Endothelial cell of umbilical vein (primary cell): Measurements from ENCODE around the gene TRIM7. TPM values are rescaled to one million over a fixed set of nuclear protein-coding genes. Genes with fewer than 3 reads are reported as not detected.

Source experiments
- BruUV-seq: library from RNA; stranded (reverse); fragments of 400-500 nt; replicated peaks from 2 replicates; lab custom pipeline; 2021; lab: Mats Ljungman, UMichigan
- CTCF ChIA-PET: fragments of 300-600, 350-600 bp; sonication (Branson Sonifier 250); formaldehyde crosslinking; loops from one replicate; lab custom pipeline; 2021; ENCODE audit warnings: antibody characterized with exemption, inconsistent platforms; lab: Charles Lee
- POLR2A ChIA-PET: fragments of 300-600, 350-600 bp; sonication (Branson Sonifier 250); formaldehyde crosslinking; loops from one replicate; lab custom pipeline; 2021; ENCODE audit warnings: antibody characterized with exemption, inconsistent platforms; lab: Charles Lee
- DNase-seq: peaks from one replicate; pipeline ENCODE4 v3.0.0-alpha.2; 2011; ENCODE audit warnings: low read depth, low spot score
- FAIRE-seq: peaks from 2 replicates; lab custom pipeline; 2011; peaks lifted over from hg19 to GRCh38; lab: Jason Lieb, UNC
- H2AFZ ChIP-seq: 2 replicates; pipeline ENCODE4 v1.6.0; 2012; ENCODE audit warnings: low read depth, low read length, control low read depth, inconsistent platforms
- H3K27ac ChIP-seq: 2 replicates; pipeline ENCODE4 v1.5.1; 2011; ENCODE audit warnings: low read depth, mild to moderate bottlenecking, control low read depth, low read length, moderate library complexity; ENCODE audit not compliant: insufficient read depth
- H3K27me3 ChIP-seq, 2 experiments: 2 replicates each; pipeline versions ENCODE4 v1.6.0 to v1.6.1; 2011; ENCODE audit warnings: low read length in 2 of 2, mixed read lengths in 1 of 2; ENCODE audit not compliant: control insufficient read depth in 2 of 2, insufficient read depth in 2 of 2
- H3K36me3 ChIP-seq, 2 experiments: 2 replicates in 1 of 2; 3 replicates in 1 of 2; pipeline ENCODE4 v1.5.1; 2011; ENCODE audit warnings: low read length in 2 of 2, mild to moderate bottlenecking in 1 of 2, moderate library complexity in 1 of 2; ENCODE audit not compliant: control insufficient read depth in 2 of 2, insufficient read depth in 2 of 2; ENCODE audit errors: extremely low read depth in 1 of 2
- H3K4me1 ChIP-seq: 3 replicates; pipeline ENCODE4 v1.5.1; 2011; ENCODE audit warnings: mild to moderate bottlenecking, low read length; ENCODE audit not compliant: control insufficient read depth, insufficient read depth; ENCODE audit errors: extremely low read depth
- H3K4me2 ChIP-seq: 2 replicates; pipeline ENCODE4 v1.6.1; 2011; ENCODE audit warnings: low read length, control low read depth, mixed read lengths; ENCODE audit not compliant: insufficient read depth
- H3K4me3 ChIP-seq, 3 experiments: fragments of 200-600 bp in 1 of 3; sonication (generic), shearing (Covaris generic) in 1 of 3; replicated peaks in 1 of 3; 2 replicates each; pipeline ENCODE4 v1.5.1; 2011 to 2016; ENCODE audit warnings: control low read depth in 3 of 3, low read length in 3 of 3, mild to moderate bottlenecking in 2 of 3, inconsistent platforms in 1 of 3, low read depth in 1 of 3, moderate library complexity in 1 of 3; ENCODE audit not compliant: insufficient read depth in 1 of 3
- H3K79me2 ChIP-seq: 2 replicates; pipeline ENCODE4 v1.6.0; 2012; ENCODE audit warnings: low read length, inconsistent platforms; ENCODE audit not compliant: control insufficient read depth, insufficient read depth
- H3K9ac ChIP-seq: replicated peaks from 2 replicates; pipeline ENCODE3; 2011; ENCODE audit warnings: low read length, control low read depth; ENCODE audit not compliant: insufficient read depth; ENCODE audit errors: extremely low read depth
- H3K9me1 ChIP-seq: replicated peaks from 3 replicates; pipeline ENCODE4 v1.6.0; 2011; ENCODE audit warnings: mild to moderate bottlenecking, low read length; ENCODE audit not compliant: control insufficient read depth, insufficient read depth; ENCODE audit errors: extremely low read depth
- H3K9me3 ChIP-seq: replicated peaks from 2 replicates; pipeline ENCODE4 v1.5.1; 2012; ENCODE audit warnings: low read length, inconsistent platforms; ENCODE audit not compliant: control insufficient read depth, insufficient read depth
- H4K20me1 ChIP-seq: replicated peaks from 2 replicates; pipeline ENCODE3; 2011; ENCODE audit warnings: mild to moderate bottlenecking, low read length; ENCODE audit not compliant: control insufficient read depth, insufficient read depth; ENCODE audit errors: extremely low read depth
- CTCF ChIP-seq, 2 donors: IDR thresholded peaks; 1 replicate in 1 of 2; 2 replicates in 1 of 2; pipeline ENCODE4 v1.5.1; 2011; ENCODE audit warnings: low read length in 2 of 2, mild to moderate bottlenecking in 2 of 2, moderate library complexity in 2 of 2, control low read depth in 1 of 2, inconsistent platforms in 1 of 2, low read depth in 1 of 2; ENCODE audit not compliant: insufficient read depth in 1 of 2; ENCODE audit errors: extremely low read depth in 1 of 2
- EZH2 ChIP-seq: IDR thresholded peaks from 2 replicates; pipeline ENCODE4 v1.6.1; 2012; ENCODE audit warnings: borderline replicate concordance, low read depth, mild to moderate bottlenecking, moderate library complexity, low read length, inconsistent platforms; ENCODE audit not compliant: severe bottlenecking
- FOS ChIP-seq: IDR thresholded peaks from 2 replicates; pipeline ENCODE4 v1.6.1; 2011; ENCODE audit warnings: mild to moderate bottlenecking, low read length, moderate library complexity, borderline replicate concordance; ENCODE audit not compliant: insufficient read depth
- GATA2 ChIP-seq: IDR thresholded peaks from 2 replicates; pipeline ENCODE4 v1.7.0; 2011; ENCODE audit warnings: low read depth, mild to moderate bottlenecking, moderate library complexity, mixed read lengths, low read length; ENCODE audit not compliant: insufficient read length, insufficient read depth
- JUN ChIP-seq: IDR thresholded peaks from 2 replicates; pipeline ENCODE4 v1.6.1; 2011; ENCODE audit warnings: borderline replicate concordance, low read depth; ENCODE audit not compliant: insufficient read length, insufficient read depth
- MAX ChIP-seq: IDR thresholded peaks from 2 replicates; pipeline ENCODE4 v1.6.1; 2011; ENCODE audit not compliant: insufficient read depth, insufficient read length
- MYC ChIP-seq: IDR thresholded peaks from one replicate; pipeline ENCODE4 v1.6.1; 2011; ENCODE audit warnings: mild to moderate bottlenecking, low read depth, low read length
- POLR2A ChIP-seq: IDR thresholded peaks from 2 replicates; pipeline ENCODE4 v1.6.1; 2012; ENCODE audit warnings: low read depth, mild to moderate bottlenecking, control low read depth, low read length
- POLR2AphosphoS5 ChIP-seq: IDR thresholded peaks from 2 replicates; pipeline ENCODE4 v1.6.1; 2012; ENCODE audit warnings: low read depth, mild to moderate bottlenecking, control low read depth, low read length, moderate library complexity; ENCODE audit not compliant: insufficient read depth
- dilution Hi-C: fragments of 300-500 bp; cut with MboI; formaldehyde crosslinking; loops from one replicate; pipeline ENCODE4 v1.15.0; 2019; ENCODE audit warnings: low sequenced_read_pairs; ENCODE audit not compliant: extremely low pct_ligation_motif_present
- intact Hi-C: fragments of 100-400 bp; cut with micrococcal nuclease; formaldehyde crosslinking; loops from one replicate; pipeline ENCODE4 v1.10.0; 2022
- polyA plus RNA-seq, 4 experiments: library from polyadenylated mRNA; depleted of rRNA in 3 of 4; stranded (reverse) in 3 of 4; unstranded in 1 of 4; fragments of >200 nt; gene quantifications; 2 replicates each; pipeline versions ENCODE4 v1.2.1 to v1.2.3, GENCODE V29; 2011 to 2012; ENCODE audit warnings: missing spikeins in 1 of 4
- total RNA-seq: library from RNA; stranded (reverse); gene quantifications from 2 replicates; pipeline ENCODE4 v1.2.3, GENCODE V29; 2021

The TRIM7 gene
- total and polyA plus RNA-seq, 2 donors (not counting 3 experiments of a cell fraction or from before 2014, with no cell fraction given): 2.7 to 3.4 TPM

DNA sequence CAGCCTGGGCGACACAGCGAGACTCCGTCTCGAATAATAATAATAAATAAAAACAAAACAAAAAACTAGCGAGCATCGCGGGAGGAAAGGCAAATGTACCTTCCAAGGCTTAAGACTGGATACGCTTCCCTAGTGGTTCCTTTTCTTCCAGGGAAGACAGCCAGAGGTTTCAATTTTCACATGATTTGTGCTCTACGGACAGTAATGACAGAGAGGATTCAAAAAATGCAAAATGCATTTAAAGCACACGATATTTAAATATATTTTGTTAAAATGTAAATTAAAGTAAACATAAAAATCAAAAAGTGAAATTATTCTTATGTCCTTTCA lies 13.8 kb upstream of the TRIM7 start:
- peaks cover 16% of the 10 kb centered on the region for H3K4me1 ChIP-seq
- H2AFZ ChIP-seq: no peak overlapping the region
- H3K9me3 ChIP-seq: no peaks in the 10 kb centered on the region
- FAIRE-seq (no peak), DNase-seq (no peak)
- H3K27ac ChIP-seq: no peak overlapping the region
- ChIA-PET CTCF (no interaction called here), POLR2A (no interaction called here)
- H4K20me1 ChIP-seq: no peaks in the 10 kb centered on the region
- no TSS peak for BruUV-seq
- H3K4me2 ChIP-seq: peak overlapping the region; percentile 43
- no peaks in the 10 kb centered on the region for H3K79me2 ChIP-seq
- H3K9me1 ChIP-seq: no peaks in the 10 kb centered on the region
- intact Hi-C loops: loop anchor here (1.0 kb wide), 2 partner anchors 11 to 27 kb away; no protein-coding TSS in a partner anchor
- dilution Hi-C loops: no loop called here
- no peaks in the 10 kb centered on the region for H3K36me3 ChIP-seq
- TF ChIP-seq GATA2: no peak
- no peak for TF ChIP-seq CTCF (IDR thresholded peaks at IDR 0.05; ENCODE audit: extremely low read depth in 1 of 2, insufficient read depth in 1 of 2, low read depth in 1 of 2, low read length in 2 of 2)
- TF ChIP-seq MYC: no peak
- no peak for TF ChIP-seq MAX
- TF ChIP-seq JUN: no peak
- TF ChIP-seq POLR2A: no peak
- TF ChIP-seq EZH2: no peak
- no peak for TF ChIP-seq POLR2AphosphoS5
- TF ChIP-seq FOS: no peak
- H3K4me3 ChIP-seq: peak overlapping the region; percentile 14 to 49 (median 17)
- H3K9ac ChIP-seq: no peak overlapping the region
- no peaks in the 10 kb centered on the region for H3K27me3 ChIP-seq
